ENCODE results near the gene ACVRL1. TPM values are rescaled to one million over a fixed set of nuclear protein-coding genes. Genes with fewer than 3 reads are reported as not detected.

The ACVRL1 gene
- total RNA-seq, 1 experiment from 2014 or later, result not detected

GRCh38 chr12:51869496-51869865 lies 37.8 kb upstream of the ACVRL1 start:
- no TSS peak for BruUV-seq (replicated peaks)
- Mint-ChIP-seq H3K4me1 (ENCODE audit: low read depth, unreplicated experiment) (peaks cover 5% of the 10 kb centered on the region), H3K27me3 (ENCODE audit: unreplicated experiment) (peaks cover 62% of the 10 kb centered on the region), H3K9me3 (ENCODE audit: low read depth, unreplicated experiment) (no peaks in the 10 kb centered on the region), H3K4me3 (ENCODE audit: low read depth, unreplicated experiment) (no peak overlapping the region), H3K36me3 (ENCODE audit: insufficient read depth, unreplicated experiment) (no peaks in the 10 kb centered on the region), H3K27ac (ENCODE audit: unreplicated experiment) (no peak overlapping the region)
- DNase-seq, result no peak
- intact Hi-C loops (cut with micrococcal nuclease; ENCODE audit: unreplicated experiment), result no loop called here
- TF ChIP-seq CTCF (IDR thresholded peaks at IDR 0.05; ENCODE audit: unreplicated experiment), result no peak
- CTCF ChIA-PET, result interaction anchor here (0.7 kb wide), 2 partner anchors 16 to 598 kb away, joined by 3 to 6 read pairs; no protein-coding TSS in a partner anchor

- H3K4me1 Mint-ChIP-seq (ENCODE audit: low read depth, unreplicated experiment), result peaks cover 5% of the 10 kb centered on the region
- no peak for TF ChIP-seq CTCF (IDR thresholded peaks at IDR 0.05; ENCODE audit: unreplicated experiment)
- no TSS peak for BruUV-seq (replicated peaks)
- no peak overlapping the region for H3K27ac Mint-ChIP-seq (ENCODE audit: unreplicated experiment)
- intact Hi-C loops (cut with micrococcal nuclease; ENCODE audit: unreplicated experiment), result no loop called here
- H3K36me3 Mint-ChIP-seq (ENCODE audit: insufficient read depth, unreplicated experiment), result no peaks in the 10 kb centered on the region
- CTCF ChIA-PET, result interaction anchor here (0.7 kb wide), 2 partner anchors 16 to 598 kb away, joined by 3 to 6 read pairs; no protein-coding TSS in a partner anchor
- DNase-seq, result no peak
- H3K27me3 Mint-ChIP-seq (ENCODE audit: unreplicated experiment), result peaks cover 67% of the 10 kb centered on the region
- H3K4me3 Mint-ChIP-seq (ENCODE audit: low read depth, unreplicated experiment), result no peak overlapping the region
- no peaks in the 10 kb centered on the region for H3K9me3 Mint-ChIP-seq (ENCODE audit: low read depth, unreplicated experiment)
Measured at GRCh38 chr12:51869931-51870330, 37.4 kb upstream of the ACVRL1 start.

- DNase-seq, result no peak
- Mint-ChIP-seq H3K4me1 (ENCODE audit: low read depth, unreplicated experiment) (peaks cover 5% of the 10 kb centered on the region), H3K4me3 (ENCODE audit: low read depth, unreplicated experiment) (no peak overlapping the region), H3K9me3 (ENCODE audit: low read depth, unreplicated experiment) (no peaks in the 10 kb centered on the region), H3K27me3 (ENCODE audit: unreplicated experiment) (peaks cover 67% of the 10 kb centered on the region), H3K27ac (ENCODE audit: unreplicated experiment) (no peak overlapping the region), H3K36me3 (ENCODE audit: insufficient read depth, unreplicated experiment) (no peaks in the 10 kb centered on the region)
- BruUV-seq (replicated peaks), result no TSS peak
- intact Hi-C loops (cut with micrococcal nuclease; ENCODE audit: unreplicated experiment), result no loop called here
- no peak for TF ChIP-seq CTCF (IDR thresholded peaks at IDR 0.05; ENCODE audit: unreplicated experiment)
- CTCF ChIA-PET, result interaction anchor here (0.6 kb wide), 1 partner anchor 15 kb away, joined by 4 read pairs; no protein-coding TSS in a partner anchor
Measured at GRCh38 chr12:51870504-51870903, 36.8 kb upstream of the ACVRL1 start.

GRCh38 chr12:51871126-51871525 lies 36.2 kb upstream of the ACVRL1 start:
- intact Hi-C loops (cut with micrococcal nuclease; ENCODE audit: unreplicated experiment), result no loop called here
- no peaks in the 10 kb centered on the region for H3K9me3 Mint-ChIP-seq (ENCODE audit: low read depth, unreplicated experiment)
- H3K27me3 Mint-ChIP-seq (ENCODE audit: unreplicated experiment), result peaks cover 67% of the 10 kb centered on the region
- BruUV-seq (replicated peaks), result no TSS peak
- H3K4me3 Mint-ChIP-seq (ENCODE audit: low read depth, unreplicated experiment), result no peak overlapping the region
- CTCF ChIA-PET, result interaction anchor here (1.2 kb wide), 1 partner anchor 19 kb away, joined by 3 read pairs; no protein-coding TSS in a partner anchor
- no peak for DNase-seq
- no peak overlapping the region for H3K27ac Mint-ChIP-seq (ENCODE audit: unreplicated experiment)
- no peaks in the 10 kb centered on the region for H3K36me3 Mint-ChIP-seq (ENCODE audit: insufficient read depth, unreplicated experiment)
- TF ChIP-seq CTCF (IDR thresholded peaks at IDR 0.05; ENCODE audit: unreplicated experiment), result no peak
- H3K4me1 Mint-ChIP-seq (ENCODE audit: low read depth, unreplicated experiment), result peaks cover 5% of the 10 kb centered on the region

Data from Calu3 (cell line).